SU-DHL-6 (cell line): ENCODE measurements around the gene CDC42SE1.

Experiments
- H2AFZ ChIP-seq: fragments of 200-600 bp; sonication (generic); 2 replicates; pipeline ENCODE4 v1.6.1; 2014; ENCODE audit warnings: low read depth, mild to moderate bottlenecking, moderate library complexity, mixed read lengths, antibody characterized with exemption, low read length; ENCODE audit not compliant: severe bottlenecking
- H3F3A ChIP-seq: fragments of 200-600 bp; shearing (Covaris generic); 2 replicates; pipeline ENCODE4 v1.6.0; 2016; ENCODE audit warnings: antibody characterized with exemption, mild to moderate bottlenecking; ENCODE audit not compliant: insufficient read depth
- H3K27ac ChIP-seq: fragments of 200-600 bp; sonication (generic); 2 replicates; pipeline ENCODE4 v1.5.1; 2016; ENCODE audit warnings: low read depth, mild to moderate bottlenecking, low read length, moderate library complexity, mixed read lengths
- H3K27me3 ChIP-seq: fragments of 200-600 bp; sonication (generic), shearing (Covaris generic); 2 replicates; pipeline ENCODE4 v1.6.0; 2014; ENCODE audit warnings: mild to moderate bottlenecking, low read length
- H3K36me3 ChIP-seq: fragments of 200-600 bp; sonication (generic); 2 replicates; pipeline ENCODE4 v1.6.1; 2014; ENCODE audit warnings: mild to moderate bottlenecking, low read length, mixed read lengths
- H3K4me2 ChIP-seq: fragments of 300-600, 200-600 bp; shearing (Covaris generic), sonication (generic); 2 replicates; pipeline ENCODE4 v1.6.0; 2014; ENCODE audit warnings: low read length, low read depth, mild to moderate bottlenecking; ENCODE audit not compliant: poor library complexity, severe bottlenecking
- H3K4me3 ChIP-seq: fragments of 200-600 bp; sonication (generic); 2 replicates; pipeline ENCODE4 v1.5.1; 2014; ENCODE audit warnings: antibody characterized with exemption, low read length, mild to moderate bottlenecking, mixed read lengths; ENCODE audit not compliant: insufficient read depth, poor library complexity, severe bottlenecking
- H3K79me2 ChIP-seq: fragments of 200-600 bp; sonication (generic); 2 replicates; pipeline ENCODE4 v1.6.1; 2014; ENCODE audit warnings: mild to moderate bottlenecking, low read length, moderate library complexity; ENCODE audit not compliant: insufficient read depth
- H3K9ac ChIP-seq: fragments of 200-600 bp; sonication (generic); 2 replicates; pipeline ENCODE4 v1.7.0; 2014; ENCODE audit warnings: mild to moderate bottlenecking, low read length
- H3K9me2 ChIP-seq: fragments of 200-600 bp; sonication (generic); replicated peaks from 2 replicates; pipeline ENCODE4 v1.6.1; 2014; ENCODE audit warnings: low read length; ENCODE audit not compliant: insufficient read depth
- H3K9me3 ChIP-seq: fragments of 200-600 bp; sonication (generic); 2 replicates; pipeline ENCODE4 v1.6.1; 2014; ENCODE audit warnings: low read length, mixed read lengths; ENCODE audit not compliant: insufficient read depth
- H4K20me1 ChIP-seq: fragments of 200-600 bp; sonication (generic); 2 replicates; pipeline ENCODE4 v1.6.1; 2014; ENCODE audit warnings: low read depth, mild to moderate bottlenecking, antibody characterized with exemption, low read length, moderate library complexity, mixed read lengths
- CTCF ChIP-seq: fragments of 200-600 bp; sonication (generic); IDR thresholded peaks from one replicate; pipeline ENCODE4 v1.5.1; 2017; ENCODE audit warnings: antibody characterized with exemption, mild to moderate bottlenecking, low read length, moderate library complexity; ENCODE audit not compliant: insufficient read depth, poor library complexity, severe bottlenecking
- EZH2phosphoT487 ChIP-seq: fragments of 200-600 bp; sonication (generic), shearing (Covaris generic); conservative IDR thresholded peaks from 2 replicates; pipeline ENCODE4 v1.6.1; 2018; ENCODE audit warnings: mild to moderate bottlenecking, antibody characterized with exemption, low read length, moderate library complexity, mixed read lengths

CDC42SE1 gene

GRCh38 chr1:151065089-151065645 is 5.7 kb upstream of the CDC42SE1 start:
- H3K79me2 ChIP-seq = peaks cover 12% of the 10 kb centered on the region; the same call in 1 of the 2 replicates
- H3K36me3 ChIP-seq = no peaks in the 10 kb centered on the region
- no peak overlapping the region for H3K4me3 ChIP-seq

GRCh38 chr1:151062741-151063371 is 3.4 kb upstream of the CDC42SE1 start:
- Histone ChIP-seq H3K27me3 (no peaks in the 10 kb centered on the region), H3K79me2 (peaks cover 31% of the 10 kb centered on the region), H3K9me3 (no peaks in the 10 kb centered on the region), H3K36me3 (no peaks in the 10 kb centered on the region), H3F3A (peaks cover 28% of the 10 kb centered on the region), H3K27ac (no peak overlapping the region), H3K9me2 (no peaks in the 10 kb centered on the region), H3K9ac (no peak overlapping the region), H4K20me1 (no peaks in the 10 kb centered on the region; the same call in 1 of the 2 replicates), H2AFZ (no peak overlapping the region), H3K4me2 (no peak overlapping the region), H3K4me3 (no peak overlapping the region)
- TF ChIP-seq CTCF (no peak), EZH2phosphoT487 (no peak)

More at GRCh38 chr1:151065089-151065645, 5.7 kb upstream of the CDC42SE1 start:
- Histone ChIP-seq H3K27ac (no peak overlapping the region), H3F3A (peaks cover 45% of the 10 kb centered on the region), H3K27me3 (no peaks in the 10 kb centered on the region), H3K9me2 (no peaks in the 10 kb centered on the region), H3K4me2 (no peak overlapping the region), H4K20me1 (no peaks in the 10 kb centered on the region), H3K9me3 (no peaks in the 10 kb centered on the region), H3K9ac (no peak overlapping the region), H2AFZ (no peak overlapping the region)
- no peak for TF ChIP-seq EZH2phosphoT487
- no peak for TF ChIP-seq CTCF

- H3K9me3 ChIP-seq = no peaks in the 10 kb centered on the region
- TF ChIP-seq CTCF = no peak
- TF ChIP-seq EZH2phosphoT487 = no peak
- peaks cover 42% of the 10 kb centered on the region for H3K79me2 ChIP-seq
- H3K9me2 ChIP-seq = no peaks in the 10 kb centered on the region
- no peak overlapping the region for H3K27ac ChIP-seq
- no peaks in the 10 kb centered on the region; the same call in 1 of the 2 replicates for H4K20me1 ChIP-seq
- H2AFZ ChIP-seq = no peak overlapping the region
- no peak overlapping the region for H3K9ac ChIP-seq
- H3K36me3 ChIP-seq = no peaks in the 10 kb centered on the region
- H3F3A ChIP-seq = peaks cover 17% of the 10 kb centered on the region
- no peaks in the 10 kb centered on the region for H3K27me3 ChIP-seq
- no peak overlapping the region for H3K4me3 ChIP-seq
- peak overlapping the region; percentile 83 for H3K4me2 ChIP-seq
These were observed 2.3 kb upstream of the CDC42SE1 start for GRCh38 chr1:151061704-151062103.
